GM18907 (cell line): ENCODE measurements around the gene VCL.

ENCODE experiments used
- ATAC-seq: cut with Tn5 transposase; IDR thresholded peaks from one replicate; pipeline ENCODE4 v1.9.1; 2021; ENCODE audit warnings: mild to moderate bottlenecking, moderate library complexity; ENCODE audit not compliant: unreplicated experiment

The VCL gene

DNA sequence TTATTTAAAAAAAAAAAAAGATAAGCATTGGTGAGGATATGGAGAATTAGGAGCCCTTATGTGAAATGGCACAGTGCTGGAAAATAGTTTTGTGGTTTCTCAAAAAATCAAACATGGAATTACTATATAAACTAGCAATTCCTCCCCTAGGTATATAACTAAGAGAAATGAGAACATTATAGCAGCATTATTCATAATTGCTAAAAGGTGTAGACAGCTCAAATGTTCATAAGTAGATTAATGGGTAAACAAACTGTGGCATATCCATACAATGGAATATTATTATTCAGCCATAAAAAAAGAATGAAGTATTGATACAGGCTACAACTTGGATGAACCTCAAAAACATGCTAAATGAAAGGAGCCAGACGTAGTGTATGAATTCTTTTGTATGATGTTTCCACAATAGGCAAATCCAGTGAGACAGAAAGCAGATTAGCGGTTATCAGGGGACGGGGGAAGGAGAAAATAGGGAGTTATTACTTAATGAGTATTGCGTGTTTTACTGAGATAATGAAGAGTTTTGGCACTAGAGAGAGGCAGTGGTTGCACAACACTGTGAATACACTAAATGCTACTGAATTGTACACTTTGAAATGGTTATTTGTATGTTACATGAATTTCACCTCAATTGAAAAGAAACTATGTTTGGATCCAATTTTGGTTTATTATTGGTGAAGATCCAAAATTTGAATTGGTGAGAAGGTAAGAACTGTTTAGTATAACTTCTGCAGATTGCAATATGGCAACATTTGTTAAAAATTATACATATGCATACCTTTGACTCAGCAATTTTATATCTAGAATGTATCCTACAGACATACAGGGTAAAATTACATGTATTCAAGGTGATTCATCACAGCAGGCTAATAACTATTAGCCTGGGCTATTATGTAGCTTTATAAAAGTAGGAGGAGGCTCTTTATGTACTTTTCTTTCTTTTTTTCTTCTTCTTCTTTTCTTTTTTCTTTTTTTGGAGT is 69.7 kb downstream of the VCL start:
- no peak for ATAC-seq

DNA sequence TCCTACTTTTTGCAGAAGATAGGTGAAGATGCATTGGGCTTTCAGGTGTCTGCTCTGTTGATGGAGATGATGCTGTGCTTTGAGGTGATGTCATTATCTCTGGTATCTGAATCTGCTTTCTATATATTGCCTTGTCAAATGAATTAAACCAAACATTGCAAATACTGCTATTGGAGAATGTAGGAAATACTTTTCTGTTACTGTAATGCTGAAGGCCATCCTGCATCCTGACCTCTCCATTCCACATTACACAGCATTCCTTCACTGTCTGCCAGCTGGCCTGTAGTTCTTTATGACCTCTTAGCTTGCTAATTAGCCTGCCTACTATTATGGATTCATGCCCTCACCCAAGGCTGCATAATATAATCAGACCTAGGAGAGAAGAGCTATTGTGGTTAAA is 73.2 kb downstream of the VCL start:
- no peak for ATAC-seq

GRCh38 chr10:74072503-74072902 is 74.6 kb downstream of the VCL start:
- no peak for ATAC-seq

- no peak for ATAC-seq
These were observed 78.0 kb downstream of the VCL start for GRCh38 chr10:74075906-74076305.

GRCh38 chr10:74076961-74077360 is 79.0 kb downstream of the VCL start:
- ATAC-seq, result no peak

DNA sequence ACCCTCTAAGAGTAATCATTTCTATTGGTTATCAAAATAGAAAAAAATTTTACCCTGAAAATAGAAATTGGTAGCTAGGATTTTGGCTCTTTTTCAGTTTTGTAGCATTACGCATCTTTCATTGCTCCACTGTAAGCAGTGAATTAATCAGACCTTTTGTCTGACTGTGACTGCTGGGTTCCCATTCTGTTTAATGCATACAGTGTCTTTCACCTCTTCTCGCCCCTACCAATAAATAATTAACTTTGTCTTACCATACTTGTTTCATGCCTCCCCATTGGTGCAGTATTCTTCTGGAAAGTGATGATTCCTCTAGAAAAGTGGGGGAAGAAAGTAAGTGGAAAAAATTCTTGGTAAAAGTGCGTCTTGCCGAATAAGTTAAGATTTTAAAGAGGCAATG is 79.5 kb downstream of the VCL start:
- ATAC-seq, result no peak

- peak; percentile 75 for ATAC-seq
These were observed 80.1 kb downstream of the VCL start for GRCh38 chr10:74078037-74078436.

GRCh38 chr10:74079028-74079935 is 81.4 kb downstream of the VCL start:
- ATAC-seq, result no peak

GRCh38 chr10:74079936-74080590 is 82.1 kb downstream of the VCL start:
- no peak for ATAC-seq

DNA sequence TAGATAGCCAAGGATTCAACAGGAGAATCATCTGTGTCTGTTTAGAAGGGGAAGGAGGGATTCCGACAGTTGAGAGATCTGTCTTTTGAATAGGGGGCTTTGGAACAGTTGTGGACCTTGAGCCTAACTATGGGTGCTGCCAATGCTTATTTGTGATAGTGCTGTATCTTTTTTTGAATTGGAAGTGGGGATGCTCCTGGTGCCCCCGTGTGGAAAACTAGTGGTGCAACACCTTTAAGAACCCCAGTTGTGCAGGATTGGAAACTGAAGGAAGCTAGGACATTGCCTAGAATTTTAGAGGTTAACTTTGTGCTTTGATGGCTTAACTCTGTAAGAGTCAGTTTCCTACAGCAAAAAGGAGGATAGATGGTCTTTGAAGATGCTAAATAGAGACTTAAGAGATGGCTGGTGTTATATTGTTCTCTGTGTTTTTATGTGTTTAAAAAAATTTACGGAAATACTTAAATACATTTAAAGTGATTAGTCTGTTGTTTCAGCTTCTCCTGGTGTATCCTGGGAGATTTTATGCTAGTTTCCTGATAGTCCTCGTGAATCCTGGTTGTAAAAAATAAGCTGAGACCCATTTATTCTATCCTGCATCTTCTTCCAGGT is 83.4 kb downstream of the VCL start:
- ATAC-seq, result no peak

- ATAC-seq, result no peak
These were observed 84.2 kb downstream of the VCL start for GRCh38 chr10:74081941-74082718.

DNA sequence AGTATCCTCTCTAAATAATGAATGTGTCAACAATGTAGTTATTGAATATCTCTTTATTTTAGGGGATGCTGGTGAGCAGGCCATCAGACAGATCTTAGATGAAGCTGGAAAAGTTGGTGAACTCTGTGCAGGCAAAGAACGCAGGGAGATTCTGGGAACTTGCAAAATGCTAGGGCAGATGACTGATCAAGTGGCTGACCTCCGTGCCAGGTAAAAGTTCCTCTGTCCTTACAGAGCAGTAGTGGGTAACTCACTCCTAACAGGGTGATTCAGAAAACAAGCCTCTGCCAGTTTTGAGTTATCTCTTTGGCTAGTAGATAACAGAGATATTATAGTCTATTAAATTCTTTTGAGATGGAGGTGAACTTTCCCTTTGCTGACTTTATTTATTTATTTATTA is 85.4 kb downstream of the VCL start:
- no peak for ATAC-seq

DNA sequence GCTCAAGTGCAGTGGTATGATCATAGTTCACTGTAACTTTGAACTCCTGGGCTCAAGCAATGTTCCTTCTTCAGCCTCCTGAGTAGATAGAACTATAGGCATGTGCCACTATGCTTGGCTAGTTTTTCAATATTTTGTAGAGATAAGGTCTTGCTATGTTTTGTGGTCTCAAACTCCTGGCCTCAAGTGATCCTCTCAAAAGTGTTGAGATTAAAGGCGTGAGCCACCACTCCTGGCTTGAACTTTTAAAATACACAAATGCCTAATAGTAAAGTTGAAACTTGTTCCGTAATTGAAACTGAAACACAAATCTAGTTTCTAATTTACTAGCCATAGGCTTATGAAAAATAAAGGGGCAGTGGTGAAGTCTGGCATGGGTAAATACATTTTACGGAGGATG is 87.0 kb downstream of the VCL start:
- peak; percentile 70 for ATAC-seq

- no peak for ATAC-seq
These were observed 88.4 kb downstream of the VCL start for GRCh38 chr10:74086317-74086716.

DNA sequence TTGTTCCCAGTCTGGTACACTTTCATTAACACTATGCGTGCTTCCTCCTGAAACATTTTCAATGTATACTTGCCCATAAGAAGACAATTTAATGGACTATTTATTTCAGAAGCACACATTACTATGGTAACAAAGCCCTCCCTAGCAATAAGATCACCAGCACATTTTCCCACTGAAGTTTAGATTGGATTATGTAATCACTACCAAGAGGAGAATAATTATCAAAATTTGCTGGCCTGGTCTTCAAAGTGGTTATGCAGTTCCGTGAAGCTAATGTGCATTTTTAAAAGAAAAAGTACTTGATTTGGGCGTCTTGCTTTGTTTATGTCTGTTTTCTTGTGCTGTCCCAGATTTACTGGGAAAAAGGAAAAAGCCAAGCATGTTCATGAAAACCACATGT is 90.8 kb downstream of the VCL start:
- ATAC-seq, result no peak

- no peak for ATAC-seq
These were observed 94.5 kb downstream of the VCL start for GRCh38 chr10:74092372-74092771.

- no peak for ATAC-seq
These were observed 95.7 kb downstream of the VCL start for GRCh38 chr10:74093530-74094164.

DNA sequence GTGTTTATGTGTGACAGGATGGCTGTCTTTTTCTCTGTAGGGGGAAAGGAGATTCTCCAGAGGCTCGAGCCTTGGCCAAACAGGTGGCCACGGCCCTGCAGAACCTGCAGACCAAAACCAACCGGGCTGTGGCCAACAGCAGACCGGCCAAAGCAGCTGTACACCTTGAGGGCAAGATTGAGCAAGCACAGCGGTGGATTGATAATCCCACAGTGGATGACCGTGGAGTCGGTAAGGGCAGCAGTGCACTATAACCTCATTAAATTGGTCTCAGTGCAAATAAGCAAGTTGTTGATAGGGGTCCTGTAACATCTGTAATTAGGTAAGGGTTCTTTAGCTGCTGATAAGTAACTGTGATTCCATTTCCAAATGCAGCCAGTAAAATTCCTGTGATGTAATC is 96.3 kb downstream of the VCL start:
- no peak for ATAC-seq

DNA sequence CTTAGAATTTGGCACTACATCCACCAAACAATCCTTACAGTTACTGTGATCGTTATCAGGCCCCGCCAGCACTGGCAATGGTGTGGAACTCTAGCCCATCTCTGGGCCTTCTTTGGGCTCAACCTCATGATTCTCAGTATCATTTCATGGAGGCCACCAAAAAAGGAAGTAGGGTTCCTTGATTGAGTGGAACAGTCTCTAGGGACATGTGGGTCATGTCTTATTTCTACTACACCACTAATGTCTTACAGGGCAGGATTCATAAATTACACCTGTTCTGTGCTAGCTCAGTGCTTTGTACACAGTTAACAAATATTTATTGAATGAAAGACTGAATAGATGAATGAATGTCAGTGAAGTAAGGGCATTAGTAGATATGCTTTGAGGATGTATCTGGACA is 98.9 kb downstream of the VCL start:
- ATAC-seq, result peak; percentile 88

GRCh38 chr10:74097776-74098175 is 99.9 kb downstream of the VCL start:
- no peak for ATAC-seq
